Fibroblast of peridontal ligament (primary cell): ENCODE measurements around the gene NOL12.
"Not testable (repeated sequence)": the region's sequence is repeated elsewhere in the genome, so short reads cannot be mapped to it uniquely, and the experiment has no call there.

Experiments used
- DNase-seq: peaks from one replicate; pipeline ENCODE4 v3.0.0-alpha.2; 2010; ENCODE audit errors: extremely low read depth

The NOL12 gene

GRCh38 chr22:37679670-37680069 lies 6.5 kb upstream of the NOL12 start:
- no peak for DNase-seq

- peak; percentile 36 for DNase-seq
Measured at GRCh38 chr22:37680191-37680851, 5.8 kb upstream of the NOL12 start.

GRCh38 chr22:37681001-37681424 lies 5.1 kb upstream of the NOL12 start:
- DNase-seq, result peak; percentile 32

- DNase-seq, result peak; percentile 79
Measured at GRCh38 chr22:37681556-37682049, 4.5 kb upstream of the NOL12 start.

GRCh38 chr22:37684803-37685615 lies 1.1 kb upstream of the NOL12 start:
- no peak for DNase-seq

GRCh38 chr22:37690407-37690806 lies 4.3 kb downstream of the NOL12 start:
- no peak for DNase-seq

- DNase-seq, result no peak
Measured at GRCh38 chr22:37690901-37691504, 4.9 kb downstream of the NOL12 start.

- no peak for DNase-seq
Measured at GRCh38 chr22:37692627-37693285, 6.6 kb downstream of the NOL12 start.

- DNase-seq, result not testable (repeated sequence)
Measured at GRCh38 chr22:37694131-37694530, 8.0 kb downstream of the NOL12 start.

GRCh38 chr22:37696260-37696656 lies 10.1 kb downstream of the NOL12 start:
- DNase-seq, result not testable (repeated sequence)

GRCh38 chr22:37696657-37697537 lies 10.8 kb downstream of the NOL12 start, which contains the start of gene TRIOBP:
Gene TRIOBP, plus strand, starts transcription at chr22:37697048. Its CDS starts 4,318 bp downstream, at chr22:37701366.
- DNase-seq, result peak; percentile 88

- DNase-seq, result no peak
Measured at GRCh38 chr22:37697538-37697835, 11.3 kb downstream of the NOL12 start.

GRCh38 chr22:37701141-37701786 lies 15.1 kb downstream of the NOL12 start:
- DNase-seq, result no peak

GRCh38 chr22:37703906-37704305 lies 17.8 kb downstream of the NOL12 start:
- DNase-seq, result no peak

- DNase-seq, result no peak
Measured at GRCh38 chr22:37704645-37705044, 18.5 kb downstream of the NOL12 start.

GRCh38 chr22:37705205-37705604 lies 19.1 kb downstream of the NOL12 start:
- no peak for DNase-seq

- DNase-seq, result no peak
Measured at GRCh38 chr22:37708580-37709444, 22.7 kb downstream of the NOL12 start.

- no peak for DNase-seq
Measured at GRCh38 chr22:37709445-37709765, 23.3 kb downstream of the NOL12 start.

- no peak for DNase-seq
Measured at GRCh38 chr22:37710675-37711074, 24.5 kb downstream of the NOL12 start.

GRCh38 chr22:37711490-37711889 lies 25.3 kb downstream of the NOL12 start:
- no peak for DNase-seq
